GM19099 (cell line): ENCODE data around the gene METAP1D.

Experiments used
- POLR2A ChIP-seq: IDR thresholded peaks from 3 replicates; pipeline ENCODE4 v1.6.1; 2011; ENCODE audit warnings: low read depth; ENCODE audit not compliant: insufficient read length; ENCODE audit errors: extremely low read depth

Gene METAP1D

GRCh38 chr2:172052000-172052983 is 52.5 kb downstream of the METAP1D start:
- no peak for TF ChIP-seq POLR2A

- TF ChIP-seq POLR2A = no peak
Observed at GRCh38 chr2:172053486-172053885, 53.7 kb downstream of the METAP1D start.

- TF ChIP-seq POLR2A = no peak
Observed at GRCh38 chr2:172056293-172056692, 56.5 kb downstream of the METAP1D start.

GRCh38 chr2:172058660-172059059 is 58.9 kb downstream of the METAP1D start:
- no peak for TF ChIP-seq POLR2A

DNA sequence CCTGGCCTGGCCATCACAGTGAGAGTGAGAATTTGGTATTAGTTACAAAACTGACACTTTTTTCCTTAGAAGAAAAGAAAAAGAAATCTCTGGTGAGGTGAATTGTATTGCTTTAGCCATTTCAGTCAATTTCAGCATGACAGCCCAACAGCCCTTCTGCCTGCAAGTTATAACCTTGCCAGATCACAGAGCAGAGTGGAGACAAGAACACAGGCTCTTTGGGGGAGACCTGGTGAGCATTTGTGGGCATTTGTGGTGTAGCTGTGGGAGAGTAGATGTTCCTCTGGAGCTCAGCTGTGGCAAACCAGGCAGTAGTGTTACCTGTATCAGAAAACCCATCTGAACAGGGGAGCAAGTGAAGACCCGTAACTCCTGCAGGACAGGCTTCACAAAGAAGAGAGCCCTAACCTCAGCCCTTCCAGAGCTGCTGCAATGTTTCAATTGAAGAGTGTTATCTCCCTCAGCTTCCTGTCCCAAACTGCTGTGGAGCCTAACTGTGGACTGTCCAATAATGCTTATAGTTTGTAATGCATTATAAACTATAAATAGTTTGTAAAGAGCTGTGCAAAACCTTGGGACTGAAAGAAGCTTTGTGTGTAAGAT is 62.8 kb downstream of the METAP1D start:
- no peak for TF ChIP-seq POLR2A

GRCh38 chr2:172063446-172063845 is 63.7 kb downstream of the METAP1D start:
- TF ChIP-seq POLR2A = no peak

DNA sequence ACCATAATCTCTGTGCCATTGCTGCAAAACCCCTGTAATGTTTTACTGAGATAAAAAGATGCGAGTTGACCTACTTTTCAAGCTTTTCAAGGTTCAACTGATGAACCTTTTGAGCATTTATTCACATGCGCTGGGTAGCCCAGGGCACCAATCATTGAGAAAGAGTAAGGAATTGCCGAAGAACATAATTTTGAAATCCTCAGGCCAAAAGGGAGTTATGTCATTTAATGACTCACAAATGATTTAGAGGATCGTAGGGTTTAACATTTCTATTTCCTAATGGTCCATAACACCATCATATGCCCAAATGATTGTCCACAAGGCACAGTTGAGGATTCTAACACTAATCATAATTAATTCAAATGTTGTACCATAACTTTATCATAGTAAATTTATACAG is 65.4 kb downstream of the METAP1D start:
- no peak for TF ChIP-seq POLR2A

GRCh38 chr2:172066394-172066886 is 66.7 kb downstream of the METAP1D start:
- no peak for TF ChIP-seq POLR2A

- no peak for TF ChIP-seq POLR2A
Observed at GRCh38 chr2:172070936-172071335, 71.2 kb downstream of the METAP1D start.

DNA sequence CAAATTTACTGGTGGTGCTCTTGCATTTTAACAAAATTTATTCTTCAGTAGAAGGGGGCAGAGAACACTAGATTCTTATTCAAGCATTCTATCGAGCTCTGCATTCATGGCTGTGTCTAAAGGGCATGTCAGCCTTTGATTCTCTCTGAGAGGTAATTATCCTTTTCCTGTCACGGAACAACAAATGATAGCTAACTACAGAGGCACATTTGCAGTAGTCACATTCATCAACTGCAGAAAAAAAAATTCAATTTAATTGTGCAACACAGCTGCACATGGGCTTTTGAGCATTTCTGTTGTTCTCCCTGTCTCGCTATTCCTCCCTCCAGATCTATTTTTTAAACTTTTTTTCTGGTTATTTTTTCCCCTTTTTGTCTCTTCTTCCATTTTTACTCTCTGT is 72.5 kb downstream of the METAP1D start:
- no peak for TF ChIP-seq POLR2A

GRCh38 chr2:172072706-172073105 is 73.0 kb downstream of the METAP1D start:
- no peak for TF ChIP-seq POLR2A

DNA sequence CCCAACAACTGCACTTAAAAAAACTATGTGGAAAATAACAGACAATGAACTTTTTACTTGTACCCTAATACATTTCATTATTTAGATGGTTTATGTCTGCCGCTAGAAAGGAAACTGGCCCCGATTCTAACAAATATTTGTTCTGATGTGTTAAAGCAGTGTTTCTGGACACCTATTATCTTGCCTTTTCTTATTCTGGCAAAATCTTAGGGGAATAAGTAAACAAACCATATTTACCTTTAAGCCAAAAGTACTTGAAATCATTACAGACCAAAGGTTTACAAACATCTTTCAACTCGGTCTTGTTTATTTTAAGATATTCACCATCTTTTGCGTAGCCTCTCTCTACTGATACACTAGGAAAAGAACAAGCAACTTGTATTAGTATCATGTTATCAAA is 73.8 kb downstream of the METAP1D start:
- TF ChIP-seq POLR2A = no peak

DNA sequence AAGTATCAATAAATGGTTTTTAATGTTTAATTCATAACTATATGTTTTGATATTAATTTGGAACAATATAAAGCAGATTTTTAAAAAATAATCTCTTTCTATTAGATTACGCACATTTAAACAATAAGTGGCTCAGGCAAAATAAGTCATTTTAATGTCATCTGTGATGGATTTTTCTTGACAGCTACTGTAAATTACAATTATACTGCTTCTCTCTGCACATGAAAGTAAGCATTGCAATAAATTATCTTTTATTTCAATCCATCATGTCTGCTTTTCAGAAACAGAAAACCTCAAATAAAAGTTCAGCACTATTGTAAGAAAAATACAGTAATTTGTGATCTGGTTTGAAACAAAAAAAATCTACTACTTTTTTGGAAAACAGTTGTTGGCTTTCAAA is 74.5 kb downstream of the METAP1D start:
- TF ChIP-seq POLR2A = no peak

DNA sequence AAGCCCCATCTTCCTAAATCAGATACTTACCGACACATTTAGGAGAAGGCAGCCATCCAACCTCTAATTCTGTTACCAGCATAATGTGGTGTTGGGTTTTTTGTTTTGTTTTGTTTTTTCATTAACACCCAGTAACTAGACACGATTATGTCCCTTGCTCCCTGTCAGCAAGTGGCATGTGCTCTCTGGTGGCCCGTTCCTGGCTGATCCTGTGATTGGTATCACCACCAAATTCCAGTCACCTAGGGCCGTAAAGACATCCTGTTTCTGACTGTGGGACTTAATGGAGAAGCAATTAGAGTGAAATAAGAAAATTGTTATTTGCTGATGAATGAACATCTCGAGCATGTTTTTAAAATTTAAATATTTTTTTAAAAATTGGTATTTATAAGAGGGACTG is 79.7 kb downstream of the METAP1D start:
- TF ChIP-seq POLR2A = no peak

DNA sequence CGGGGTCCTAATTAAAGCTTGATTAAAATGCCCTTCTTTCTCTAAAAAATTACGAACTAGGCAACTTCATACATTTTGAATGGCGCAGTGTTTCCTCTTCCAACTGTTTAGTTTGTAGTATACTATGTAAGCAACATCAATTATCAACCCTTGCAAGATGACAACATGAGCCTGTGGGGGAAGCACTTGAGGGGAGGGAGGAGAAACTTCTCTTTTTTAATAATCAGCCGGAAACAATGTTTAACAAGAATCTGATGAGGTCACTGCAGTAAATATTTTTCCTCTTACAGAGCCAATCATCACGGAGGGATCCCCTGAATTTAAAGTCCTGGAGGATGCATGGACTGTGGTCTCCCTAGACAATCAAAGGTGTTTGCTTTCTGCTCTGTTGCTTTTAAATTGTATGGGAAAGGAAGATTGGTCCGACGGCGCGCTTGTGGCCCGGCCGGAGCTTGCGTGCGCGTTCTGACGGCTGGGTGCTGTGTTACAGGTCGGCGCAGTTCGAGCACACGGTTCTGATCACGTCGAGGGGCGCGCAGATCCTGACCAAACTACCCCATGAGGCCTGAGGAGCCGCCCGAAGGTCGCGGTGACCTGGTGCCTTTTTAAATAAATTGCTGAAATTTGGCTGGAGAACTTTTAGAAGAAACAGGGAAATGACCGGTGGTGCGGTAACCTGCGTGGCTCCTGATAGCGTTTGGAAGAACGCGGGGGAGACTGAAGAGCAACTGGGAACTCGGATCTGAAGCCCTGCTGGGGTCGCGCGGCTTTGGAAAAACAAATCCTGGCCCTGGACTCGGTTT is 80.3 kb downstream of the METAP1D start:
- TF ChIP-seq POLR2A = no peak
